OCI-LY1 (cell line): ENCODE measurements around the gene REV3L.

Experiments
- CTCF ChIP-seq: fragments of 200-600 bp; sonication (generic), shearing (Covaris generic); IDR thresholded peaks from 2 replicates; pipeline ENCODE4 v1.5.1; 2017; ENCODE audit warnings: mild to moderate bottlenecking, antibody characterized with exemption, low read length, moderate library complexity, mixed read lengths
- EZH2 ChIP-seq: fragments of 200-600 bp; sonication (generic), shearing (Covaris generic); IDR thresholded peaks from 2 replicates; pipeline ENCODE4 v1.8.0; 2017; ENCODE audit warnings: borderline replicate concordance, mixed run types, mild to moderate bottlenecking, antibody characterized with exemption, low read length, moderate library complexity, mixed read lengths

- no peak for TF ChIP-seq CTCF
- TF ChIP-seq EZH2: no peak
Observed at GRCh38 chr6:111428811-111429210, 54.2 kb downstream of the REV3L start.
